WI38 (cell line): ENCODE data around the gene CAB39.

Experiments
- H3K4me3 ChIP-seq: 2 replicates; pipeline ENCODE4 v1.5.1; 2011; ENCODE audit warnings: low read depth, mild to moderate bottlenecking, control low read depth, low read length
- TF ChIP-seq, protein P1 (sequence below): IDR thresholded peaks from 2 replicates; pipeline ENCODE4 v1.5.1; 2012; ENCODE audit warnings: low read depth, mild to moderate bottlenecking, control low read depth, low read length

The CAB39 gene

DNA sequence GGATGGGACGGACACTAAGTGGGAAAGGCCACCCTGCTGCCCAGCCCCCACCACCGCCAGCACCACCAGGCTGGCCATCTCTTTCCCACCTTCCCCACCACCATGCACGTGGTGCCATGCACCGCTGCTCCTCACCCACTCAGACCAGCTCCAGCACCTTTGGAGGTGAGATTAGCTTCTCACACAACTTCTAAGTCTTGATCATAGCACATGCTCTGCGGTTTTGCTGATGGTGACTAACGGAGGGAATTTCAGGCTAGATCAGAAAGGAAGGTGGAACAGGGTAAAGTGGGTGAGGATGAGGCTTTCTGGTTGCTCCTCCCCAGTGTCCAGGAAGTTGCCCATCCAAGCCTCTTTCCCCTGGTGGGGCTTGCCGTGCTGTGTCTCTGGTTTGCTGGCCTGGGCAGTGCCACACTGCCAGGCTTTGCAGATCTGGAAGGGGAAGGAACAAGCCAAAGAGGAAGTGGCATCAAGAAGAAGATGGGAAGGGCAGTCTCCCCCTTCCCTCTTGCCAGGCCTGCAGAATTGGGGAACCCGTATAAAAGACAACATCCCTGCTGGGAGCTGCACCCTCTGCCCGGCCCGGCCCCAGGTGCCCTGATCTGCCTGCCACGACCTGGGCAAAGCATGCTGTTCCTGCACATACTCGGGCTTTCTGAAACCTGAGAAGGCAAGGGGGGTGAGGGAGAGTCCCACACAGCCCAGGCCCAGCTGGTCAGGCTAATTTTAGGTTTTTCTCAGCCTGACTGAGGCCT, 44.3 kb upstream of the CAB39 start:
- no peak overlapping the region for H3K4me3 ChIP-seq
- TF ChIP-seq, protein P1, sequence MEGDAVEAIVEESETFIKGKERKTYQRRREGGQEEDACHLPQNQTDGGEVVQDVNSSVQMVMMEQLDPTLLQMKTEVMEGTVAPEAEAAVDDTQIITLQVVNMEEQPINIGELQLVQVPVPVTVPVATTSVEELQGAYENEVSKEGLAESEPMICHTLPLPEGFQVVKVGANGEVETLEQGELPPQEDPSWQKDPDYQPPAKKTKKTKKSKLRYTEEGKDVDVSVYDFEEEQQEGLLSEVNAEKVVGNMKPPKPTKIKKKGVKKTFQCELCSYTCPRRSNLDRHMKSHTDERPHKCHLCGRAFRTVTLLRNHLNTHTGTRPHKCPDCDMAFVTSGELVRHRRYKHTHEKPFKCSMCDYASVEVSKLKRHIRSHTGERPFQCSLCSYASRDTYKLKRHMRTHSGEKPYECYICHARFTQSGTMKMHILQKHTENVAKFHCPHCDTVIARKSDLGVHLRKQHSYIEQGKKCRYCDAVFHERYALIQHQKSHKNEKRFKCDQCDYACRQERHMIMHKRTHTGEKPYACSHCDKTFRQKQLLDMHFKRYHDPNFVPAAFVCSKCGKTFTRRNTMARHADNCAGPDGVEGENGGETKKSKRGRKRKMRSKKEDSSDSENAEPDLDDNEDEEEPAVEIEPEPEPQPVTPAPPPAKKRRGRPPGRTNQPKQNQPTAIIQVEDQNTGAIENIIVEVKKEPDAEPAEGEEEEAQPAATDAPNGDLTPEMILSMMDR, result no peak

DNA sequence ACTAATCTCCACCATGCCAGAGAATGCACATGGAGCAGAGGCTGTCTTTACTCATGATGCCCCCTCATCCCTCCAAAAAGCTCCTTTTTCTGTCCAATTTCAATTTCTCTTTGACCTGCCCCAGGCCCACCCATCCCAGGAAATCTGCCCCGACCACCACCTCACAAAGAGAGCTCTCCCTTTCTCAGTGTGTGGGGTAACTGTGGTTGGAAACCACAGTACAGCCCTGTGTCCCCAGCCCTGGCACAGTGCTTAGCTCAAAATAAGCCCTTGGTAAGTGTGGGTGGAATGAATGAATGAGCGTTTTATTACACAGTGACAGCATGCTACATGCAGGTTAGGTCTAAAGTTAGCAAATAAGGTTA, 43.7 kb upstream of the CAB39 start:
- TF ChIP-seq, protein P1, result no peak
- H3K4me3 ChIP-seq, result no peak overlapping the region

DNA sequence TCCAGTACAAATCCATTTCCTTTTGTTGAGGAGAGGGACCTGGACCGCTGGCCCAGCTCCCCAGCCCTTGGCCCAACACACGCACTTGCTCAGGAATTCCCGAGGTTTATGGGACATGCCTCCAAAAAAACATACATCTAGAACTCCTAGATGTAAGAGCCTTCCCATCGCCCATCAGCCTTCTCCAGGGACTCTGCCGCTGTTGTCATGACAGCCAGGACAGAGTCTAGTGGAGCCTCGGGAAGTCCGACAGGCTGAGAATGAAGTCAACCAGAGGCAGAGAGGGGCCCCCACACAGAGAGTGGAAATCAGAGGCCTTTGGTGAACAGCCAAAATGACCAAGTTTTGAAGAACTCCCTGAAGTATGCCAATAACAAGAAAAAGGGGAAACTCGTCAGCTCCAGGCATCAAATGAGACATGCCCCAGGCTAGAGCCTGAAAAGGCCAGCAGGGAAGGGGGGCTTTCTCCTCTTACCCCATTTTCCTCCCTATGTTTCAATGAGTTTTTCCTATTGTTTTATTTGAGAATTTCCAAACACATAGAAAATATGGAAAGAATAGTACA, 43.2 kb upstream of the CAB39 start:
- no peak overlapping the region for H3K4me3 ChIP-seq
- TF ChIP-seq, protein P1, result no peak

DNA sequence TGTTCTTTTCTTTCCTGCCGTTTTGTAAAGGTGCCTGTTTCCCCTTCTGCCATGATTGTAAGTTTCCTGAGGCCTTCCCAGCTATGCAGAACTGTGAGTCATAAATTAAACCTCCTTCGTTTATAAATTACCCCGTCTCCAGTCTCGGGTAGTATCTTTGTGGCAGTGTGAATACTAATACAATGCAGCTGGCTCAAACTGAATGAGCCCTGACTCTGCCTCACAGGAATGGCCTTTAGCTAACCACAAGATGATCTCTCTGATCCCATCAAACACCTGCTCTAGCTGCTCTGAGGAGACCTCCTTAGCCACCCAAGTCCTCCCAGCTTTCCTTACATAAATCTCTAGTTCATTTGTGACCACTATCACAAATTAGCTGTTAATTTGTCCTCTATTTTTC, 41.5 kb upstream of the CAB39 start:
- TF ChIP-seq, protein P1, result no peak
- H3K4me3 ChIP-seq, result no peak overlapping the region

DNA sequence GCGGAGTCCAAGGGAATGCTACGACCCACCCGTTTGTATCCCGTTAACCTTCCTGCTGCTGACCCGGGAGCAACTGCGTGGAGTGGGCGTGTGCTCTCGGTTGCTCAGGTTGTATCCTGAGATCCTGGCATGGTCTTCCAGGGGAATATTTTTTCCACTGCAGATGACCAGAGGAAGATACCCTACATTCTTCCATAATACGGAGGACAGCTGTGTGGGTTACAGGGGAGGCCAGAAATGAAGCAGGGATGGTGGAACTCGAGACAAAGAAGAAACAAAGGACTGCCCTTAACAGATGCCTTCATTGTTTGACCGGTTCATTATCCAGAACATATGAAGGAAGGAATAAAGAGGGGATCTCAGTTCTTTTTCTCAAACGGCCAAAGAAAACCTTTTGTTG, 39.8 kb upstream of the CAB39 start:
- H3K4me3 ChIP-seq, result no peak overlapping the region
- TF ChIP-seq, protein P1, result no peak

DNA sequence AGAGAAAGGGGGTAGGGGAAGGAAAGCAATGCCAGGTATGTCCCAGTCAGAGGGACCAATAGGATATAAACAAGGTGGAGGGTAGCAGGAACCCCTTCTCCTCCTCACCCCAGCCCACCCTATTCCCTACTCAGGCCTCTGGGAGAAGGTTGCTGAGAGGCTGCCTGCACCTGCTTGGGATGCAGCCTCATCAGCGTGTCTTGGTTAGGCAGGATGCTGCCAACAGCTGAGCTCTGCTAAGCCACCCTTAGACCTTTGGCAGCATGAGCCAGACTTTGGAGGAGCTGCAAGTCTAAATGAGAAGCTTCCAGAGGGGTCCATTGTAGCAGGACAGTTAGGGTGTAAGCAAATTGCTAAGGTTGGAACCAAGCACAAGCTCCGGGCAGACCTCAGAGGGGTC, 38.2 kb upstream of the CAB39 start:
- TF ChIP-seq, protein P1, result no peak

DNA sequence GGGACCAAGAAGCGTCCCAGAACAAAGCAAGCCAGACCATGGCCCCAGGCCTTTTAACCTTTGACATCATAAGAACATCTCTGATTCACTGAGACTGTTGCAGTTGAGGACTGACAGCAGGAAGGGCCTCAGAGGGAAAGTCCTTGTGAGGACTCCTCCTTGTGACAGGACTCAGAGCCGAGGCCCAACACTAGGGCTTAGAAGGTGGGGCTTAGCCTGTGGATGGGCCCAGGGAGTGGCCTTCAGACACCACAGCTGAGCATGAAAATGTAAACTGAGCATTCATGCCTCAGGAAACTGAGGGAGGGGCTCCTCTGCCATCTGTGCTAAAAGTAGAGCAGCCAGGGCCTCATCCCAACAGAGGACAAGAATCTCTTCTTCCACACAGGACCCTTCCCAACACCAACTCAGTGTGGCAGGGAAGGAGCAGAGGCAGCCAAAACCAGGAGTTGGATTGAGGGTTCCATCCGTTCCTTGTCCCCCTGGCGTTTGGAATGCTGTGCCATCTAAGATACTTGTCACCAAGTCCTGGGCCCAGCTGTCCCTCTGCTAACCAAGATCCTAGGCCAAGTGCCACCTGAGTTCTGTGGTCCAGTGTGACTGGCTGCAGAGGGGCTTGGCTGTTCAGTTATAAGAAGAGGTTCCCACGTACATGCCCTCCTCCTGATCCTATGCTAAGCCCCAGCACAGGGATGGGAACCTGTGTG, 37.5 kb upstream of the CAB39 start:
- H3K4me3 ChIP-seq, result no peak overlapping the region
- TF ChIP-seq, protein P1, result no peak

More for the DNA sequence above, 38.2 kb upstream of the CAB39 start:
- H3K4me3 ChIP-seq, result no peak overlapping the region
